Effector memory CD4-positive, alpha-beta T cell (primary cell): ENCODE data around the gene LGI4.
"Not testable (repeated sequence)": the region's sequence is repeated elsewhere in the genome, so short reads cannot be mapped to it uniquely, and the experiment has no call there.

Source experiments
- DNase-seq, 3 donors: peaks; one replicate each; pipeline ENCODE4 v3.0.0-alpha.2; 2020
- H3K27ac ChIP-seq: 2 replicates; pipeline ENCODE4 v1.7.0; 2013; ENCODE audit warnings: mild to moderate bottlenecking, low read length, moderate library complexity; ENCODE audit not compliant: insufficient read depth, poor library complexity, severe bottlenecking
- H3K27me3 ChIP-seq: replicated peaks from 2 replicates; pipeline ENCODE4 v1.7.0; 2013; ENCODE audit warnings: mild to moderate bottlenecking, low read length; ENCODE audit not compliant: insufficient read depth, control insufficient read depth, poor library complexity, severe bottlenecking
- H3K36me3 ChIP-seq: 2 replicates; pipeline ENCODE4 v1.7.0; 2013; ENCODE audit warnings: mild to moderate bottlenecking, low read length, moderate library complexity; ENCODE audit not compliant: control insufficient read depth, insufficient read depth
- H3K4me1 ChIP-seq: 2 replicates; pipeline ENCODE4 v1.7.0; 2013; ENCODE audit warnings: low read length, mild to moderate bottlenecking; ENCODE audit not compliant: control insufficient read depth, insufficient read depth, poor library complexity, severe bottlenecking
- H3K4me3 ChIP-seq: 2 replicates; pipeline ENCODE4 v1.7.0; 2013; ENCODE audit warnings: low read length, low read depth, mild to moderate bottlenecking; ENCODE audit not compliant: insufficient read depth, poor library complexity, severe bottlenecking
- H3K9me3 ChIP-seq: 2 replicates; pipeline ENCODE4 v1.7.0; 2013; ENCODE audit warnings: mild to moderate bottlenecking, low read length, moderate library complexity; ENCODE audit not compliant: control insufficient read depth

LGI4 gene

GRCh38 chr19:35133826-35134225 is 1.0 kb downstream of the LGI4 start:
- no peaks in the 10 kb centered on the region for H3K9me3 ChIP-seq
- H3K36me3 ChIP-seq: no peaks in the 10 kb centered on the region
- no peak overlapping the region for H3K27ac ChIP-seq
- H3K4me1 ChIP-seq: no peaks in the 10 kb centered on the region
- DNase-seq: no peak
- no peaks in the 10 kb centered on the region for H3K27me3 ChIP-seq
- no peak overlapping the region for H3K4me3 ChIP-seq

- Histone ChIP-seq H3K4me3 (no peak overlapping the region), H3K36me3 (no peaks in the 10 kb centered on the region), H3K27ac (no peak overlapping the region), H3K4me1 (no peaks in the 10 kb centered on the region), H3K9me3 (no peaks in the 10 kb centered on the region), H3K27me3 (no peaks in the 10 kb centered on the region)
- no peak for DNase-seq
Measured at GRCh38 chr19:35132254-35132653, 2.6 kb downstream of the LGI4 start.

- H3K4me3 ChIP-seq: no peak overlapping the region
- no peak for DNase-seq
- H3K27ac ChIP-seq: no peak overlapping the region
- H3K36me3 ChIP-seq: no peaks in the 10 kb centered on the region
- H3K27me3 ChIP-seq: no peaks in the 10 kb centered on the region
- H3K9me3 ChIP-seq: no peaks in the 10 kb centered on the region
- no peaks in the 10 kb centered on the region for H3K4me1 ChIP-seq
Measured at GRCh38 chr19:35130761-35131720, 3.8 kb downstream of the LGI4 start.

GRCh38 chr19:35129724-35130274 is 5.1 kb downstream of the LGI4 start:
- not testable (repeated sequence) for DNase-seq, H3K27me3 ChIP-seq, H3K9me3 ChIP-seq, H3K4me1 ChIP-seq, H3K4me3 ChIP-seq, H3K36me3 ChIP-seq, H3K27ac ChIP-seq

GRCh38 chr19:35128398-35129057 is 6.3 kb downstream of the LGI4 start:
- no peaks in the 10 kb centered on the region for H3K36me3 ChIP-seq
- no peak for DNase-seq
- H3K9me3 ChIP-seq: no peaks in the 10 kb centered on the region
- peaks cover 5% of the 10 kb centered on the region for H3K4me1 ChIP-seq
- H3K4me3 ChIP-seq: no peak overlapping the region
- H3K27me3 ChIP-seq: no peaks in the 10 kb centered on the region
- no peak overlapping the region for H3K27ac ChIP-seq

- Histone ChIP-seq H3K4me1 (peaks cover 5% of the 10 kb centered on the region), H3K36me3 (no peaks in the 10 kb centered on the region), H3K27ac (no peak overlapping the region), H3K4me3 (no peak overlapping the region), H3K27me3 (no peaks in the 10 kb centered on the region), H3K9me3 (no peaks in the 10 kb centered on the region)
- DNase-seq: no peak
Measured at GRCh38 chr19:35127871-35128270, 7.0 kb downstream of the LGI4 start.

- Histone ChIP-seq H3K27me3 (no peaks in the 10 kb centered on the region), H3K9me3 (no peaks in the 10 kb centered on the region), H3K27ac (no peak overlapping the region), H3K4me1 (peaks cover 5% of the 10 kb centered on the region), H3K4me3 (no peak overlapping the region), H3K36me3 (no peaks in the 10 kb centered on the region)
- no peak for DNase-seq
Measured at GRCh38 chr19:35126624-35126959, 8.3 kb downstream of the LGI4 start.

GRCh38 chr19:35125749-35126623 is 8.9 kb downstream of the LGI4 start:
- H3K27me3 ChIP-seq: no peaks in the 10 kb centered on the region
- no peak overlapping the region for H3K4me3 ChIP-seq
- DNase-seq: no peak
- no peaks in the 10 kb centered on the region for H3K9me3 ChIP-seq
- H3K36me3 ChIP-seq: no peaks in the 10 kb centered on the region
- H3K4me1 ChIP-seq: peaks cover 5% of the 10 kb centered on the region
- no peak overlapping the region for H3K27ac ChIP-seq

- Histone ChIP-seq H3K4me3 (no peak overlapping the region), H3K27ac (no peak overlapping the region), H3K36me3 (no peaks in the 10 kb centered on the region), H3K4me1 (peaks cover 5% of the 10 kb centered on the region), H3K9me3 (no peaks in the 10 kb centered on the region), H3K27me3 (no peaks in the 10 kb centered on the region)
- DNase-seq: no peak
Measured at GRCh38 chr19:35125270-35125717, 9.6 kb downstream of the LGI4 start.
